GM23338 (cell line): Measurements from ENCODE around the gene ZNF831. TPM values are rescaled to one million over a fixed set of nuclear protein-coding genes. Genes with fewer than 3 reads are reported as not detected.

Source experiments
- ATAC-seq: fragments of 200-7000 bp; cut with Tn5 transposase; 3 replicates; pipeline ENCODE4 v1.9.1; 2020
- DNase-seq: peaks from one replicate; pipeline ENCODE4 v3.0.0-alpha.2; 2015; ENCODE audit warnings: low spot score
- H2AFZ ChIP-seq: fragments of 200-600 bp; sonication (generic); 2 replicates; pipeline ENCODE4 v1.8.0; 2016; ENCODE audit warnings: antibody characterized with exemption, mild to moderate bottlenecking, moderate library complexity
- H3F3A ChIP-seq: fragments of 200-600 bp; sonication (generic); replicated peaks from 2 replicates; pipeline ENCODE4 v1.8.0; 2017; ENCODE audit warnings: antibody characterized with exemption, mixed run types, low read depth
- H3K27ac ChIP-seq: fragments of 200-600 bp; sonication (generic); 2 replicates; pipeline ENCODE4 v1.6.1; 2016; ENCODE audit warnings: low read depth
- H3K27me3 ChIP-seq: fragments of 200-600 bp; sonication (generic); 2 replicates; pipeline ENCODE4 v1.8.0; 2016; ENCODE audit warnings: mild to moderate bottlenecking, mixed run types, moderate library complexity; ENCODE audit not compliant: insufficient read depth
- H3K36me3 ChIP-seq: fragments of 200-600 bp; sonication (generic); 2 replicates; pipeline ENCODE4 v1.8.0; 2016; ENCODE audit warnings: mild to moderate bottlenecking; ENCODE audit not compliant: insufficient read depth
- H3K4me1 ChIP-seq: fragments of 200-600 bp; sonication (generic); 2 replicates; pipeline ENCODE4 v1.8.0; 2016; ENCODE audit warnings: mild to moderate bottlenecking, moderate library complexity; ENCODE audit not compliant: insufficient read depth
- H3K4me2 ChIP-seq: fragments of 200-600 bp; sonication (generic); 2 replicates; pipeline ENCODE4 v1.7.1; 2017; ENCODE audit warnings: mixed run types
- H3K4me3 ChIP-seq: fragments of 200-600 bp; sonication (generic); 2 replicates; pipeline ENCODE4 v1.6.1; 2016; ENCODE audit warnings: mixed run types
- H3K79me2 ChIP-seq: fragments of 200-600 bp; sonication (generic); replicated peaks from 2 replicates; pipeline ENCODE4 v1.8.0; 2017; ENCODE audit warnings: mild to moderate bottlenecking; ENCODE audit not compliant: insufficient read depth
- H3K9me2 ChIP-seq: fragments of 200-600 bp; sonication (generic); 2 replicates; pipeline ENCODE4 v1.8.0; 2017; ENCODE audit not compliant: insufficient read depth
- H4K20me1 ChIP-seq: fragments of 200-600 bp; sonication (generic); replicated peaks from 2 replicates; pipeline ENCODE4 v1.8.0; 2017; ENCODE audit warnings: mild to moderate bottlenecking; ENCODE audit not compliant: insufficient read depth
- H3K27ac Mint-ChIP-seq: 2 replicates; pipeline ENCODE4 v1.8.0; 2020; ENCODE audit warnings: inconsistent platforms, mild to moderate bottlenecking, moderate library complexity, mixed read lengths
- H3K27me3 Mint-ChIP-seq: 3 replicates; pipeline ENCODE4 v1.8.0; 2022; ENCODE audit warnings: low read depth, mild to moderate bottlenecking, moderate library complexity, mixed read lengths, inconsistent platforms; ENCODE audit not compliant: insufficient read depth, poor library complexity
- H3K36me3 Mint-ChIP-seq: 3 replicates; pipeline ENCODE4 v1.8.0; 2021; ENCODE audit warnings: low read depth, mild to moderate bottlenecking, inconsistent platforms, moderate library complexity, mixed read lengths
- H3K4me1 Mint-ChIP-seq: 3 replicates; pipeline ENCODE4 v1.8.0; 2020; ENCODE audit warnings: mild to moderate bottlenecking, inconsistent platforms, mixed read lengths
- H3K4me3 Mint-ChIP-seq: 3 replicates; pipeline ENCODE4 v1.8.0; 2021; ENCODE audit warnings: moderate library complexity, mild to moderate bottlenecking, inconsistent platforms, mixed read lengths
- H3K9me3 Mint-ChIP-seq: 3 replicates; pipeline ENCODE4 v1.8.0; 2020; ENCODE audit warnings: moderate library complexity, mild to moderate bottlenecking, inconsistent platforms, mixed read lengths
- CREB1 ChIP-seq: fragments of 250-450 bp; sonication (Bioruptor Pico); IDR thresholded peaks from 2 replicates; pipeline ENCODE4 v1.5.0; 2020; ENCODE audit warnings: low read depth, mild to moderate bottlenecking, moderate library complexity
- CTCF ChIP-seq, 2 experiments: fragments of 200-600 bp in 1 of 2; sonication (generic) in 1 of 2; conservative IDR thresholded peaks; 2 replicates each; pipeline versions ENCODE4 v1.5.1 to v1.6.1; 2016 to 2017; ENCODE audit warnings: antibody characterized with exemption in 2 of 2, low read depth in 2 of 2, mild to moderate bottlenecking in 2 of 2, moderate library complexity in 1 of 2
- JUNB ChIP-seq: IDR thresholded peaks from one replicate; pipeline ENCODE4 v1.6.1; 2016; ENCODE audit warnings: antibody characterized with exemption; ENCODE audit not compliant: unreplicated experiment
- NANOG ChIP-seq: IDR thresholded peaks from 2 replicates; pipeline ENCODE4 v1.6.1; 2016; ENCODE audit warnings: antibody characterized with exemption, borderline replicate concordance
- REST ChIP-seq: IDR thresholded peaks from one replicate; pipeline ENCODE4 v1.6.1; 2018; ENCODE audit warnings: antibody characterized with exemption; ENCODE audit not compliant: unreplicated experiment
- STAT1 ChIP-seq: IDR thresholded peaks from one replicate; pipeline ENCODE4 v1.6.1; 2016; ENCODE audit warnings: antibody characterized with exemption; ENCODE audit not compliant: unreplicated experiment
- ZNF331 ChIP-seq: fragments of 250-450 bp; sonication (Bioruptor Pico); IDR thresholded peaks from 2 replicates; pipeline ENCODE4 v1.5.0; 2020; ENCODE audit warnings: low read depth, mild to moderate bottlenecking, moderate library complexity
- ZNF462 ChIP-seq: fragments of 250-450 bp; sonication (Bioruptor Pico); IDR thresholded peaks from 2 replicates; pipeline ENCODE4 v1.5.0; 2020; ENCODE audit warnings: mild to moderate bottlenecking, moderate library complexity
- polyA plus RNA-seq: library from polyadenylated mRNA; unstranded; fragments of >200 nt; fragmentation: Nextera tagmentation; extraction: Ambion mirVana; gene quantifications from 2 replicates; pipeline ENCODE4 v1.2.1, GENCODE V29; 2016
- total RNA-seq: library from RNA; depleted of rRNA; stranded (reverse); fragments of >200 nt; shearing (Covaris generic); gene quantifications from 2 replicates; pipeline ENCODE4 v1.2.3, GENCODE V29; 2014

ZNF831 gene
- total and polyA plus RNA-seq, 2 experiments from 2014 or later = not detected

- Histone ChIP-seq H3K9me2 (no peaks in the 10 kb centered on the region), H4K20me1 (no peaks in the 10 kb centered on the region), H3K27ac (no peak overlapping the region), H3K27me3 (peaks cover 27% of the 10 kb centered on the region), H3K36me3 (no peaks in the 10 kb centered on the region), H3K4me2 (no peak overlapping the region), H3K4me1 (peaks cover 16% of the 10 kb centered on the region), H3K79me2 (no peaks in the 10 kb centered on the region), H2AFZ (no peak overlapping the region), H3K4me3 (no peak overlapping the region), H3F3A (no peaks in the 10 kb centered on the region)
- Mint-ChIP-seq H3K9me3 (no peaks in the 10 kb centered on the region), H3K27me3 (peaks cover 34% of the 10 kb centered on the region), H3K4me3 (no peak overlapping the region), H3K4me1 (peaks cover 33% of the 10 kb centered on the region), H3K27ac (no peak overlapping the region), H3K36me3 (no peaks in the 10 kb centered on the region)
- TF ChIP-seq NANOG = no peak
- TF ChIP-seq JUNB = no peak
- no peak for TF ChIP-seq ZNF331 (CRISPR knock-in tag)
- TF ChIP-seq ZNF462 = no peak
- TF ChIP-seq REST = no peak
- TF ChIP-seq STAT1 = no peak
- no peak for TF ChIP-seq CTCF (conservative IDR thresholded peaks at IDR 0.05; ENCODE audit: low read depth in 2 of 2)
- no peak for TF ChIP-seq CREB1 (CRISPR knock-in tag)
- no peak for ATAC-seq
- DNase-seq = no peak
Observed at GRCh38 chr20:59220161-59220560, 56.5 kb downstream of the ZNF831 start.
